Activated T-helper 17 cell treated with anti-CD3 and anti-CD28 coated beads, Interleukin-2, amount 50 U/mL, for 72 hours (primary cell): ENCODE data around the gene RTN1. TPM values are rescaled to one million over a fixed set of nuclear protein-coding genes. Genes with fewer than 3 reads are reported as not detected.

Source experiments
- ATAC-seq: fragments of 150-1000 bp; cut with Tn5 transposase; replicated peaks from 2 replicates; pipeline ENCODE4 v1.10.0; 2021; ENCODE audit warnings: mild to moderate bottlenecking, moderate library complexity
- H3K27ac Mint-ChIP-seq: one replicate; pipeline ENCODE4 v1.8.0; 2022; ENCODE audit warnings: mixed read lengths
- H3K27me3 Mint-ChIP-seq: one replicate; pipeline ENCODE4 v1.8.0; 2022; ENCODE audit warnings: mixed read lengths
- H3K36me3 Mint-ChIP-seq: one replicate; pipeline ENCODE4 v1.8.0; 2022; ENCODE audit warnings: low read depth, mild to moderate bottlenecking, mixed read lengths
- H3K4me1 Mint-ChIP-seq: one replicate; pipeline ENCODE4 v1.8.0; 2022; ENCODE audit warnings: mixed read lengths
- H3K4me3 Mint-ChIP-seq: one replicate; pipeline ENCODE4 v1.8.0; 2022; ENCODE audit warnings: mild to moderate bottlenecking, mixed read lengths
- H3K9me3 Mint-ChIP-seq: one replicate; pipeline ENCODE4 v1.8.0; 2022; ENCODE audit warnings: mixed read lengths
- total RNA-seq, 2 donors: library from RNA; stranded (reverse); gene quantifications; one replicate each; pipeline ENCODE4 v1.2.3, GENCODE V29; 2022

Gene RTN1
- total RNA-seq, 2 donors from 2014 or later, result not detected

- Mint-ChIP-seq H3K9me3 (no peaks in the 10 kb centered on the region), H3K4me3 (no peak overlapping the region), H3K4me1 (no peaks in the 10 kb centered on the region), H3K27me3 (peaks cover 25% of the 10 kb centered on the region), H3K36me3 (no peaks in the 10 kb centered on the region), H3K27ac (no peak overlapping the region)
- no peak for ATAC-seq
These were observed 37.8 kb downstream of the RTN1 start for GRCh38 chr14:59832653-59833294.

GRCh38 chr14:59831121-59831730, 39.4 kb downstream of the RTN1 start:
- Mint-ChIP-seq H3K36me3 (no peaks in the 10 kb centered on the region), H3K9me3 (no peaks in the 10 kb centered on the region), H3K27ac (no peak overlapping the region), H3K4me1 (no peaks in the 10 kb centered on the region), H3K27me3 (peaks cover 27% of the 10 kb centered on the region), H3K4me3 (no peak overlapping the region)
- ATAC-seq, result no peak

DNA sequence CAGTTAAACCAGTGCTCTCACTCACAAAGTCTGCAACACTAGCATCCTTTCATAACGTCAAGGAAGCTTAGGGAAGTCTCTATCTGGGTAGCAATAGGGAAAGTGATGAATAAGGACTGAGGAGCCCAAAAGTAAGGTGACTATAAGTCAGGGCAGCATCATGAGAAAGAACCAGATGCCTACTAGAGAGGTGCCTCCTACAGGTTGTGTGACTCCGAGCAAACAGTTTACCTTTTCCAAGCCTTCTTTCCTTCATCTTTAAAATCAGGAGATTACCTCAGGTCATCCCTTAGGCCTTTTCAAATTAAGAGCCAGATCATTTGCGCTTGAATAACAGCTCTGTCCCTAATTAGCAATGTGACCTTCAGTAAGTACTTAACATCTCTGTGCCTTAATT, 40.2 kb downstream of the RTN1 start:
- peaks cover 23% of the 10 kb centered on the region for H3K27me3 Mint-ChIP-seq
- ATAC-seq, result no peak
- H3K36me3 Mint-ChIP-seq, result no peaks in the 10 kb centered on the region
- no peak overlapping the region for H3K4me3 Mint-ChIP-seq
- no peak overlapping the region for H3K27ac Mint-ChIP-seq
- H3K9me3 Mint-ChIP-seq, result no peaks in the 10 kb centered on the region
- no peaks in the 10 kb centered on the region for H3K4me1 Mint-ChIP-seq

DNA sequence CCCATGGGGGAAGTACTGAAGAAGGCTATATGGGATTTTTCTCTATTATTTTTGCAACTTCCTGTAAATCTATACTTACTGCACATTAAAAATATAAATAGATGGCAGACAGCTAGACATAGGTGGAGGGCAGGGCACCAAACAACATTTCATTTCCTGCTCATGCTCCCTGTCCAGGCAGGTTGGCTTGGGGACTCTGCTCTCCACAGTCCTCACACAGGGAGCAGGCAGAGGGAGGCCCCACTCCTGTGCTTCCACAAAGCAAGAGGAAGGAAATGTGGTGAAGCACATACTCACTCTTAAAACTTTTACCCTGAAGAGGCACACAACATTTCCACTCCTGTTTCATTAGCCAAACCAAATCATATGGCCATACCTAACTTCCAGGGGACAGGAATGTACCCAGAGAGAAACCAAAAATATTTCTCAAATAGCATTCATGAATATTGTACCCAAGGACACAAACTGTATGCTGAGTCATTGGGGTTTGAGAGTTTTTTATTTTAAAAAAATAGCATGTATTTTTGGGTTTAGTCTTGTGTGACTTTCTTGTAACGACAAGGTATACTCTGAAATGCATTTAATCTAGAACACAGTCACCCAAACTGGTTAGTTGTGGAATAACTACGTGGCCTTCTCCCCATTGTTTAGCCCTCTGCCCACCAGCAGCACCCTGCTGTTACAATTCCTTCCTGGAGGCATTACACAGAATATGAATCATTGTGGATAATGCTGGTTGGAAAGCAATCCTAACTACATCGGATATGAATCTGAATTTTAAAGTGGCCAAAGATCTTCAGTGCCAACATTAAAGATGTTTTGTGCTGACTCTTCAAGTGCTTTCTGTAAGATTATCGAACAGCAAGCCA, 40.9 kb downstream of the RTN1 start:
- ATAC-seq, result no peak
- no peaks in the 10 kb centered on the region for H3K9me3 Mint-ChIP-seq
- H3K4me1 Mint-ChIP-seq, result no peaks in the 10 kb centered on the region
- no peak overlapping the region for H3K27ac Mint-ChIP-seq
- no peaks in the 10 kb centered on the region for H3K36me3 Mint-ChIP-seq
- H3K4me3 Mint-ChIP-seq, result no peak overlapping the region
- peaks cover 25% of the 10 kb centered on the region for H3K27me3 Mint-ChIP-seq

DNA sequence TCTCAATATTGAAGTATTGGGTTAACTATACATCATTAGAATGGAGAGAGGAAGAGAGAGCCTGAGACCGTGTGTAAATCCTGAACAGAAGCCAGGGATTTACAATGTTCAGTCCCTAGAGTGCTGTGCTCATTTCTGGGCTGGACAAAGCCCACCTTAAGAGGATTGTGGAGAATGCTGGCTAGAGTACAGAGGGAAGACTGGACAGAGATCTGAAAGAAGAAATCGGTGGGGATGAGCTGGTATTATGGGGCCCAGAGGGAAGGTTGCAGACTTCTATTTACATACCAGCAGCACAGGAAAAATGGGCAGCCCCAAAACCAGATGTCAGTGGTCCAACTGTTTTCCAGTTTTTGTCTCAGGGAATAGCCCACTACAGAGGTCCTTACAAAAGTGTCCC, 42.3 kb downstream of the RTN1 start:
- no peaks in the 10 kb centered on the region for H3K36me3 Mint-ChIP-seq
- ATAC-seq, result no peak
- H3K4me3 Mint-ChIP-seq, result no peak overlapping the region
- no peaks in the 10 kb centered on the region for H3K9me3 Mint-ChIP-seq
- H3K27me3 Mint-ChIP-seq, result peaks cover 28% of the 10 kb centered on the region
- H3K27ac Mint-ChIP-seq, result no peak overlapping the region
- no peaks in the 10 kb centered on the region for H3K4me1 Mint-ChIP-seq

- peaks cover 5% of the 10 kb centered on the region for H3K9me3 Mint-ChIP-seq
- H3K27me3 Mint-ChIP-seq, result peaks cover 32% of the 10 kb centered on the region
- no peak overlapping the region for H3K27ac Mint-ChIP-seq
- no peak for ATAC-seq
- no peaks in the 10 kb centered on the region for H3K36me3 Mint-ChIP-seq
- H3K4me1 Mint-ChIP-seq, result no peaks in the 10 kb centered on the region
- no peak overlapping the region for H3K4me3 Mint-ChIP-seq
These were observed 43.2 kb downstream of the RTN1 start for GRCh38 chr14:59827401-59827800.

DNA sequence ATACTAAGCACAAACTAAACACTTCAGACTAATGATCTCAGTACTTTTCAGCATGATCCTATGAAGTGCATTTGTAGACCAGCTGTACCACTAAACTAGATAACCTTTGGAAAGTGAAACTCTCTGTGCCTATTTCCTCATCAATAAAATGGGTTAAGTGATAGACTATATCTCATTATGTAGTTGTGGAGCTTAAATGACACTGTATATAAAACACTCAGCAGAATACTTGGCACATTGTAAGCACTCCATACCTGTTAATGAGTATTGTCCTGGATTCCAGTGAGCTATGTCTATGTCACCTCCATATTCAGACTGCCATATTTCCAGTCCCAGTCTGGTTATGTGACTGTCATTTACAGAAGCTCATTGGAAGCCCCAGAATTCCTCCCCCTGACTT, 44.4 kb downstream of the RTN1 start:
- H3K4me1 Mint-ChIP-seq, result no peaks in the 10 kb centered on the region
- H3K4me3 Mint-ChIP-seq, result no peak overlapping the region
- ATAC-seq, result no peak
- H3K36me3 Mint-ChIP-seq, result no peaks in the 10 kb centered on the region
- H3K27me3 Mint-ChIP-seq, result peaks cover 32% of the 10 kb centered on the region
- peaks cover 5% of the 10 kb centered on the region for H3K9me3 Mint-ChIP-seq
- no peak overlapping the region for H3K27ac Mint-ChIP-seq

DNA sequence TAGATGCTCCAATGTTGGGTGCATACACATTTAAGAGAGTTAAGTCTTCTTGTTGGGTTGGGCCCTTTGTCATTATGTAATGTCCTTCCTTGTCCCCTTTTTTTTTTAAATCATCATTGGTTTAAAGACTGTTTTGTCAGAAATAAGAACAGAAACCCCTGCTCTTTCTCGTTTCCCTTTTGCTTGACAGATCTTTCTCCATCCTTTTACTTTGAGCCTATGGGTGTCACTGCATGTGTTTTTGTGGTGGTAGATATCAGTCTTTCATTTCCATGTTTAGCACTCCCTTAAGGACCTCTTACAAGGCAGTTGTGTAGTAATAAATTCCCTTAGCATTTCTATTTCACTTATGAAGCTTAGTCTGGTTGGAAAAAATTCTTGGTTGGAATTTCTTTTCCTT, 47.4 kb downstream of the RTN1 start:
- H3K27ac Mint-ChIP-seq, result no peak overlapping the region
- no peaks in the 10 kb centered on the region for H3K36me3 Mint-ChIP-seq
- ATAC-seq, result no peak
- no peak overlapping the region for H3K4me3 Mint-ChIP-seq
- peaks cover 5% of the 10 kb centered on the region for H3K9me3 Mint-ChIP-seq
- peaks cover 29% of the 10 kb centered on the region for H3K27me3 Mint-ChIP-seq
- H3K4me1 Mint-ChIP-seq, result no peaks in the 10 kb centered on the region

DNA sequence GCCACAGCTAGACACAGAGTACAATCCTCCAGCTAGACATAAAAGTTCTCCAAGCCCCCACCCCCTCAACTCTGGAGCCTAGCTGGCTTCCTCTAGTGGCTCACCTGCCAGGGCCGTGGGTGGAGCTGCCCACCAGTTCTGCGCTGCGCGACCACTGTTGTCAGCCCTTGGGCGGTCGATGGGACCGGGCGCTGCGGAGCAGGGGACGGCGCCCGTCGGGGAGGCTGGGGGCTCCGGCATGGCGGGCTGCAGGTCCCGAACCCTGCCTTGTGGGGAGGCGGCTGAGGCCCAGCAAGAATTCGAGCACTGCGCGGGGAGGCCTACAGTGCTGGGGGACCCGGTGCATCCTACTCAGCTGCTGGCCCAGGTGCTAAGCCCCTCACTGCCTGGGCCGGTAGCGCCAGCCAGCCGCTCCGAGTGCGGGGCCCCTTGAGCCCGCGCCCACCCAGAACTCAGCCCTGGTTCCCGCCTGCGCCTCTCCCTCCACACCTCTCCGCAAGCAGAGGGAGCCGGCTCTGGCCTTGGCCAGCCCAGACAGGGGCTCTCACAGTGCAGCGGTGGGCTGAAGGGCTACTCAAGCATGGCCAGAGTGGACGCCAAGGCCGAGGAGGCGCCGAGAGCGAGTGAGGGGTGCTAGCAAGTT, 51.0 kb downstream of the RTN1 start:
- no peak for ATAC-seq
- H3K4me1 Mint-ChIP-seq, result no peaks in the 10 kb centered on the region
- no peak overlapping the region for H3K27ac Mint-ChIP-seq
- peaks cover 5% of the 10 kb centered on the region for H3K9me3 Mint-ChIP-seq
- no peak overlapping the region for H3K4me3 Mint-ChIP-seq
- no peaks in the 10 kb centered on the region for H3K36me3 Mint-ChIP-seq
- H3K27me3 Mint-ChIP-seq, result peaks cover 14% of the 10 kb centered on the region

DNA sequence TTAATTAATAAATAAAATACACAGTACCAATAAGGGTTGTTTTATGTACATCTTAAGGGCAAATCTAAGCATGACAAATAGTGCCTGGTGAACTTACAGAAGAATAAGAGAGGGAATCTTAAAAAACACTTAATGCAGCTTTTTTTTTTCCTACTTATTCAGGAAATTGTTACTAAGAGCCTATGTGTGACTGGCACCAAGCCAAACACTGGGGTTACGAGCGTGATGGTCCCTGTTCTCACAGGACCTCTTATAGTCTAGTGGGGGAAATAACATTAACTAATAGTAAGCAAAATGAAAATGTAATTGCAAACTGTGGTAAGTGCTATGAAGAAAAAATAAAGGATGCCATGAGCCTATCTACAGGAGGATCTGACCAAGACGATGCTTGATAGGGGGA, 53.6 kb downstream of the RTN1 start:
- Mint-ChIP-seq H3K4me1 (no peaks in the 10 kb centered on the region), H3K4me3 (no peak overlapping the region), H3K9me3 (no peaks in the 10 kb centered on the region), H3K27ac (no peak overlapping the region), H3K36me3 (no peaks in the 10 kb centered on the region), H3K27me3 (no peaks in the 10 kb centered on the region)
- no peak for ATAC-seq

- H3K36me3 Mint-ChIP-seq, result no peaks in the 10 kb centered on the region
- ATAC-seq, result no peak
- no peaks in the 10 kb centered on the region for H3K9me3 Mint-ChIP-seq
- H3K4me3 Mint-ChIP-seq, result no peak overlapping the region
- H3K27ac Mint-ChIP-seq, result no peak overlapping the region
- no peaks in the 10 kb centered on the region for H3K27me3 Mint-ChIP-seq
- H3K4me1 Mint-ChIP-seq, result no peaks in the 10 kb centered on the region
These were observed 55.6 kb downstream of the RTN1 start for GRCh38 chr14:59814988-59815387.

DNA sequence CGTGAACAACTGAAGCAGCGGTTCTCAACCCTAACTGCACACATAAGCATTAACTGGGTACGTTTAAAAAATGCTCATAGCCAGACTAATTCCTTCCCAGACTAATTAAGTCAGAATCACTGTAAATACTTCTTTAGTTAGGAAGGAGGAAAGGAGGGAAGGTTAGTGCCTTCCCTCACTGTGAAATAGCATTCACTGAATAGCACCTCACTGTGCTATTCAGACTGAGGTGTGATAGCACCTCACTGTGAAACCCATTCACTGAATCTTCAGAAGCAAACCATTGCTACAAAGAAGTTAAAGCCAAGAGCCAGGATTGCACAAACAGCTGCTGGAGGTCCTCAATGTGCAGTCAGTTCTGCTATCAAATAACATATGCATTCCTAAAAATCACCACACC, 58.8 kb downstream of the RTN1 start:
- Mint-ChIP-seq H3K9me3 (no peaks in the 10 kb centered on the region), H3K4me3 (no peak overlapping the region), H3K27ac (no peak overlapping the region), H3K27me3 (no peaks in the 10 kb centered on the region), H3K36me3 (no peaks in the 10 kb centered on the region), H3K4me1 (no peaks in the 10 kb centered on the region)
- no peak for ATAC-seq

DNA sequence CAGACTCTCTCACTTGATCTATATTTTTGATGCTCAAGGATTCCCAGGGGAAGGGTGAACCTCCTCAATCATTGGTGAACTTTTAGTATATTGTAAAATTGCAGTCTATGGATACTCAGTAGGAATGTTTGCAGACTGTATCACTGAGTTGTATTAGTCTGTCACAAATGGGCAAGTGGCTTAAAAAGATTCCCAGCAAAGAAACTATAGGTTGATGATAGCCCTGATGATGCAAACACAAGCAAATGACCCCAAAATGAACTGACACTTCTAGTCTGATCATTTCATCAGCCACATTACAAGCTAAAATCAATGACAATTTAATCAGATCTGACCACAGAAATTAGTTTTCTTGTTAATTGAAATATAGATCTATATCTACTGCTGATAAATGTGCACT, 59.5 kb downstream of the RTN1 start:
- Mint-ChIP-seq H3K27ac (no peak overlapping the region), H3K36me3 (no peaks in the 10 kb centered on the region), H3K27me3 (no peaks in the 10 kb centered on the region), H3K9me3 (no peaks in the 10 kb centered on the region), H3K4me1 (no peaks in the 10 kb centered on the region), H3K4me3 (no peak overlapping the region)
- no peak for ATAC-seq

GRCh38 chr14:59803052-59803540, 67.5 kb downstream of the RTN1 start:
- Mint-ChIP-seq H3K27ac (no peak overlapping the region), H3K4me1 (no peaks in the 10 kb centered on the region), H3K36me3 (no peaks in the 10 kb centered on the region), H3K4me3 (no peak overlapping the region), H3K9me3 (no peaks in the 10 kb centered on the region), H3K27me3 (peaks cover 2% of the 10 kb centered on the region)
- no peak for ATAC-seq
